Measurements from ENCODE around the gene NES.
"Not testable (repeated sequence)": the region's sequence is repeated elsewhere in the genome, so short reads cannot be mapped to it uniquely, and the experiment has no call there.

NES gene

DNA sequence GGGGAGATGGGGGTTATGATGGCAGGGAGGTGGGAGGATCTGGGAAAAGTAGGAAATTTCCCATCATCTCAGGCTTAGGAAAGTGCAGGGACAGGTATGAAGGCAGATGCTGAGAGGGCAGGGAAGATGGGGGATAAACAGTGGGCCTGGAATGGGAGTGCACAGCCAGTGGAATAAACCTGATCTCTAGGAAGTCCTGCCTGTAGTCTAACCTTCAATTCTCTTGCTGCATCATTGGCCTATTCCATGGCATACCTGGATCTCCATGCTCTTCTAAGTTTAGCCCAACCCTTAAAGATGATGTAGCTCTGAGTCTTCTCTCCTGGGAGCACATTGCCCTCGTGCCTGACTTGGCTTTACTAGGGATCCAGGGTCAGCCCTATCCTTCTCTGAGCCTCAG, 32.6 kb downstream of the NES start:
- DNase-seq = no peak

GRCh38 chr1:156644146-156644545, 33.1 kb downstream of the NES start:
- DNase-seq = no peak

GRCh38 chr1:156643778-156644092, 33.5 kb downstream of the NES start:
- peak in 1 of 5 donors; percentile 67 for DNase-seq

GRCh38 chr1:156643049-156643777, 34.0 kb downstream of the NES start:
- DNase-seq = no peak

DNA sequence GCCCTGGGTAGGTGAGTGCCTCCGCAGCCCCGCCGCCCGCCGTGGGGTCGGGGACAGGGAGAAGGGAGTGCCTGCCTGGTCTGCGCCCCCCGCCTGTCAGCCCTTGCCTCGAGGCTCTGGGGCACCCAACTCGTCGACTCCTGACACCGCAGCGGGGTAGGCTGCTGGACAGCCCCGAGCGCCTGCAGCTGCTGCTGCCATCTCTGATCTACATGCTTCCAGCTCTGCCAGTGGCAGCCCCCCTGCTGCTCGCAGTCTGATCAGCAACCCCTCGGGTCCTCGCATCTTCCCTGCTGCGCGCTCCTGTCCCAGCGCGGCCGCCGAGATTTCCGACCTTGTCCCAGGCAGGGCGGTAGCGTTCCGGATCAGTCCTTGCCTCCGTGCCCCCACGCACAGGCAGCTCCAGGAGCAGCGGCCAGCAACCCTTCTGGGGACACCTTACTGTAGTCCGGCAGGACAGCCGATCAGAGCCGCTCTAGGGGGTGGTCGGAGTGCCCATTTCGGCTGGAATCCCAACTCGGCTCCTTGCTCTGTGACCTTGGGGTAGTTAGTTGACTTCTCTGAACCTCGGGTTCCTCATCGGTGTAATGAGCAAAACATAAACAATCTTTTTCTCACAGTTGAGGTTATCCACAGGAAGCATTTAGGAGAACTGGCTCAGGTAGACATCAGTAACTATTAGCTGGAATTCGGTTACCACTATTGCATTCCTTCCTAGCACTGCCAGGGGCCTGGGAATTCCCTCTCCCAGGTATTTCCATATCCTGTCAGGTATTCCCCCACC, 34.8 kb downstream of the NES start:
- no peak for DNase-seq

DNA sequence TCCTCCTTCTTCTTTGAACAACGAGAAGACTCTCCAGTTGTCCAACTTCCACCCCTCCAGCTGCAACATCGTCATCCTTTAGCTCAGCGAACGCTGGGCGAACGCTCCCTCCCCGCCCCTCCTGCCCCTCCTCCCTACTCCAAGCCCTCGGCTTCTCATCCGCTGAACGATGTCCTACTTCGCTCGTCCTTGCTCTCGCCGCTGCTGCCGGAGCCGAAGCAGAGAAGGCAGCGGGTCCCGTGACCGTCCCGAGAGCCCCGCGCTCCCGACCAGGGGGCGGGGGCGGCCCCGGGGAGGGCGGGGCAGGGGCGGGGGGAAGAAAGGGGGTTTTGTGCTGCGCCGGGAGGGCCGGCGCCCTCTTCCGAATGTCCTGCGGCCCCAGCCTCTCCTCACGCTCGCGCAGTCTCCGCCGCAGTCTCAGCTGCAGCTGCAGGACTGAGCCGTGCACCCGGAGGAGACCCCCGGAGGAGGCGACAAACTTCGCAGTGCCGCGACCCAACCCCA, 35.4 kb downstream of the NES start, which contains the start of gene BCAN:
BCAN (plus strand) TSS at position 357 of the 504 bp plus-strand sequence. CDS start 3,938 bp downstream, outside the sequence.
- DNase-seq = no peak

DNA sequence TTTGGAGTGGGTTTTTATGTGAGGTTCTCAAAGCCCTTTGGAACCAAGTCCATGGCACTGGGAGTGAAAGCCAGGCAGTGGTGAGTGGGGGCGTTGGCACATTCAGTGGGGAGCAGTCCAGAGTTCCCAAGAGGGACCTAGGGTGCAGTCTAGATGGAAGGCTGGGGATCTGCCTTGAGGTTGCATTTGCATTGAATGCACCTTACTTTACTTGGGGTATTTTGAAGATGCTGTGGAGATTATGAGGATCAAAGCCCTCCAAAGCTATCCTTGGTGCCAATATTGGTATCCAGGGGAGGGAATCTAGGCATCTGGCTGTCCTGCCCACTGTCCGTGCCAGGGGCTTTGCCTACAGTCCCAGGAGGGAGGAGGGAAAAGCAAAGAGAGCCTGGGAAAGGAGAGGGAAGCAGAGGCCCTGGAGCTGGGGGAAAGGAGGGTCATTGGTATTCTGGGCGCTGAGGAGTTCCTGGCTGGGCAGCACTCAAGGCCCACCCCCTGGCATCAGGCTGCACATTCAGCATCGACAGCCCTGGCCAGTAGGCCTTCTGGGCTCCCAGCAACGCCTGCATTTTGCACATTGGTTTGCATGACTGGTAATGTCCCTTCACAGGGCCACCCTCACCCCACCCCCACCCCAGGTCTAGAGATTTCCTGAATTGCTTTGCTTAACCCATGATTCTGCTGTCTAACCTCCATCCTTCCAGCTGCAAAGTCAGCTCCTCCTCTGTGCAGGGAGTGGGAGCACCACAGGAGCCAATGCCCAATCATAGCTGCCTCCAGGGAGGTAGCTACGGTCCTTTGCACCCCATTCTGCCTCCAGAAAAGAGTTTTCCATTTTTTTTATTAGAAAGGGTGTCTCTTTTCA, 36.1 kb downstream of the NES start:
- no peak for DNase-seq

- DNase-seq = no peak
These were observed 37.6 kb downstream of the NES start for GRCh38 chr1:156639601-156640101.

GRCh38 chr1:156638189-156638985, 38.8 kb downstream of the NES start:
- no peak for DNase-seq

DNA sequence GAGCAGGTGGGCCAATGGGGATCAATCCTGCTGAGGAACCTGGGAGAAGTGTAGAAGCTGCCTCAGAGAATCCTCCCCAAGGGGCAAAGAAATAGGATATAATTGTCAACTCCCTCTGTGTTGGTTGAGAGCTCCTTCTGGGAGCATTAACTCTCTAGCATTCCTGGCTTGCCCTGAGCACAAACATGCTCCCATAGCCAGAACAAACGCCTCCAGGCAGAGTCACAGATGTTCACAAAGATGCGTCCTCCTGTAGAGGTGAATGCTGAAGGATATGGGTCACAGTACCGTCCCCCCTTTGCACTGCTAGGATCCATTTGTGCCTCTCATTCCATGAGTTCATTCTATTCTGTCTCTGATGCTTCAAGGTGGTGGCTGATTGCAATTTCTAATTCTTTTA, 44.9 kb downstream of the NES start:
- DNase-seq = no peak

DNA sequence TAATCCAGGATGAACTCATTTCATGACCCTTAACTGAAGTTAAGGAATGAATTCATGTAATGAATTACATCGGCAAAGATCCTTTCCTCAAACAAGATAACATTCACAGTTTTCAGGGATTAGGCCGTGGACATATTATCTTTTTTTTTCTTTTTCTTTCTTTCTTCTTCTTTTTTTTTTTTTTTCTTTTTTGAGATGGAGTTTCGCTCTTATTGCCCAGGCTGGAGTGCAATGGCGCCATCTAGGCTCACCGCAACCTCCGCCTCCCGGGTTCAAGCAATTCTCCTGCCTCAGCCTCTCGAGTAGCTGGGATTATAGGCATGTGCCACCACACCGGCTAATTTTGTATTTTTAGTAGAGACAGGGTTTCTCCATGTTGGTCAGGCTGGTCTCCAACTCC, 46.1 kb downstream of the NES start:
- not testable (repeated sequence) for DNase-seq

DNA sequence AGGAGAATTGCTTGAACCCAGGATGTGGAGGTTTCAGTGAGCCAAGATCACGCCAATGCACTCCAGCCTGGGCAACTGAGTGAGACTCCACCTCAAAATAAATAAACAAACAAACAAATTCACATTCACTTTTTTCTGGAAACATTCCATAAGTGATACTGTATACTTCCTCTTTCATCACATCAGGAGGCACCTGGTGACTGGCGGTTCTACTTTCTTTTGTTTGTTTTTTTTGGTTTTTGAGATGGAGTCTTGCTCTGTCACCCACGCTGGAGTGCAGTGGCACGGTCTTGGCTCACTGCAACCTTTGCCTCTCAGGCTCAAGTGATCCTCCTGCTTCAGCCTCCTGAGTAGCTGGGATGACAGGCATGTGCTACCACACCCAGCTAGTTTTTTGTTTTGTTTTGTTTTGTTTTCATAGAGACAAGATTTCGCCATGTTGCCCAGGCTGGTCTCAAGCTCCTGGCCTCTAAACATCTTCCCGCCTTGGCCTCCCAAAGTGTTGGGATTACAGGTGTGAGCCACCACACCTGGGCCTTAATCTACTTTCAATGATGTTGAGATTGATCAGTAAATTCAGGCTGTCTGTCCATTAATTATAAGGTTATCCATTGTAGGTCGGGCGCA, 47.3 kb downstream of the NES start:
- DNase-seq = no peak

DNA sequence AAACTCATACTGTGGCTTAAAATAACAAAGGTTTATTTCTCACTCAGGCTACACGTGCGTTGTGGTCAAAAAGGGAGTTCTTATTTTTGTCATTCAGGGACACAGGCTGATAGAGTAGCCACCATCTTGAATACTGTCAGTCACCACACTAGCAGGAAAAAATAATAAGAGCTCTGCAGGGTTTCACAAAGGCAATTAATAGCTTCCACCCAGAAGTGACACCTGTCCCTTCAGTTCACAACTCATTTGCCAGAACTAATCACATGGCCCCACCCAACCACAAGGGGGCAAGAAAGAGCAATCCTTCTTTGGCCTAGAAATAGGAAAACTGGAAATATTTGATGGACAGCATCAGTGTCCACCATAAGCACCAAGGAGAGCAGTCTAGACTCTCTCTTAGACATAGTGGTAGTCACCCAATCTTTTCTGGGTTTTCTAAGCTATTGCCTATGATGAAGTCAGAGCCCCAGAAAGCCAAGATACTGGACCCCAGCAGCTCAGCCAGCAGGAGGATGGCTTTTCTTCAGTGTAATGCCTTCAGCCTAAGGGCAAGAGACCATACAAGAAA, 49.8 kb downstream of the NES start:
- DNase-seq = peak in 1 of 5 donors; percentile 26

DNA sequence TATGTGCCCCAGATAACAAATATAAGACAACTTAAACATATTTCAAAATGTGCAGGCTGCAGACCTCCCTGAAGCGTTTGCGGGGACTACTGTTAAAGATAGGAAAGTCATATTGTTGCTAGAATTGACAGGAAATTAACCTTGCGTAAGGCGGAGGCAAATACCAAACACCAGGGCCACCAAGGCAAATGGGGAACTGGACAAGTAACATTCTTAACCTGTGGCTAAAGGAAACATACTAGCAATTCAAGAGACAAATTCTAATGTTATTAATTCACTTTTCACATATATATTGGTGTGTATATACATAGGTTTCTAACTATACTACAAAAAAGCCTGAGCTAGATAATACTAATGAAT, 51.1 kb downstream of the NES start:
- DNase-seq = no peak

DNA sequence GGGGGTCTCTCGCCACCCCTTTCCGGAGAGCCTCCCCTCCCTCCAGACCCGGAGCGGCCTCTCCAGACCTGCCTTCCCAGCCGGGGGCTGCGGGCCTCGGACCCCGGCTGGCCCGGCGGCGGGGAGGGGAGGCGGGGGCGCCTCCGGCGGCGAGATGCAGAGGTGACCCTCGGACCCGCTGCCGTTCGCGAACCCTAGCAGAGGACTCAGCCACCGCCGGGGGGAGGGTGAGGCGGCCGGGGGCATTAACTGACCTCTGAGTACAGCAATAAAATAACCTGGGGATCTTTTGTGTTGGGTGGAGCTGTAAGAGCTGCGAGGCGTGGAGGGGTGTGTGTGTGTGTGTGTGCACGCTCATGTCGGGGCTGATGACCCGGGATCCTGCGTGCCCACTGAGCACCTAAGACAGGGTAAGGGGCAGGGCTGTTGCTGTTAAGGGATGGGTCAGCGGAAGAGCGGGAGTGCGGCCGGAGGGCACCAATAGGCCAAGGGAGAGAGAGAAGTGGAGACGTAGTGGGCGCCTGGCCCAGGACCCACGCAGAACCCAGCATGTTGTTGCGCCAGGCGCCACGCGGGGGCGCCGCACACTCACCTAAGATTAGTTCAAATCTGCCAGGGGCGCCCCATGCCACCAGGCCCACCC, 51.6 kb downstream of the NES start:
- DNase-seq = peak in 4 of 5 donors; percentile 44 to 64 (median 48)

DNA sequence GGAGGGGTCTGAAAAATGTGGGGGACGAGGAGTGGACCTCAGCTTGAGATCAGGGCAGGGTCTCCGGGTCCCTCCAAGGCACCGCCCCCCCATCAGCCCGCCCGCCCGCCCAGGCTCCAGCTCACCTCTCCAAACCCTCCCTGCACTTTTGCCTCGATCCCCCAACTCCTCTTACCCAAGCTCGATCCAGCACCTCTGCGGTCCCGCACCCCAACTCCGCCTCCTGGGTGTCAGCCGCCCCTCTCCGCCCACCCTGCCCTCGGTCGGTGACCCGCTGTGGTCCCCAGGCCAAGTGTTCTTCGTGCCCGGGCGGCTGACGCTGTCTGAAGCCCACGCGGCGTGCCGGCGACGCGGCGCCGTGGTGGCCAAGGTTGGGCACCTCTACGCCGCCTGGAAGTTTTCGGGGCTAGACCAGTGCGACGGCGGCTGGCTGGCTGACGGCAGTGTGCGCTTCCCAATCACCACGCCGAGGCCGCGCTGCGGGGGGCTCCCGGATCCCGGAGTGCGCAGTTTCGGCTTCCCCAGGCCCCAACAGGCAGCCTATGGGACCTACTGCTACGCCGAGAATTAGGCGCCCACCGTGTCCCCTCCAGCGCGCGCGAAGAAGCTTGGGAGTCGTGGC, 52.3 kb downstream of the NES start:
- DNase-seq = no peak

GRCh38 chr1:156623946-156624813, 53.0 kb downstream of the NES start:
- no peak for DNase-seq

GRCh38 chr1:156622581-156623297, 54.5 kb downstream of the NES start:
- DNase-seq = no peak

DNA sequence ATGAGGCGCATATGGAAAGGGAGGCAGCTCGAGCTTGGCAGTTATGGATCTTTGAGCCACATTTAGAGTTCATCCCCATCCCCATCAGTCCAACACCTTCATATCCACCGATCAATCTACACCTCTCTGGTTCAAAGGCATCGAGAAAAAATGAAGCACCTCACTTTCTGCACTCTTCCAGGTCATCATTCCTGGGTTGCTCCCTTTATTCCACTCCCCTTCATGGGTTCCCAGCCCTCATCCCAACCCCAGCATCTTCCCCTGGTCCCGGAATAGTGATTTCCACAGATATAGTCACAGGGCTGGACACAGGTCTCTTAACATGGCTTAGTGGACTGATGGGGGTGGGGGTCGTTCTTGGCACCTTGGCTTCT, 57.6 kb downstream of the NES start:
- DNase-seq = no peak
